Tibial nerve (tissue), 4 donors: ENCODE results near the gene NAT16. TPM values are rescaled to one million over a fixed set of nuclear protein-coding genes. Genes with fewer than 3 reads are reported as not detected.

ENCODE experiments used
- DNase-seq, 2 donors: peaks; one replicate each; pipeline ENCODE4 v3.0.0-alpha.2; 2019; ENCODE audit warnings: low spot score in 2 of 2
- H3K27ac ChIP-seq, 4 donors: fragments of 200-600 bp; sonication (generic) in 3 of 4; one replicate each; pipeline ENCODE4 v1.5.1; 2017 to 2019; ENCODE audit warnings: mild to moderate bottlenecking in 1 of 4
- H3K27me3 ChIP-seq, 2 donors: fragments of 200-600 bp; sonication (generic) in 1 of 2; one replicate each; pipeline versions ENCODE4 v1.5.1 to v1.6.0; 2017 to 2019
- H3K36me3 ChIP-seq, 3 donors: fragments of 200-600 bp; sonication (generic); one replicate each; pipeline ENCODE4 v1.5.1; 2018 to 2019
- H3K4me1 ChIP-seq, 4 donors: fragments of 200-600 bp; sonication (generic) in 3 of 4; one replicate each; pipeline ENCODE4 v1.5.1; 2017 to 2019
- H3K4me3 ChIP-seq, 4 donors: fragments of 200-600 bp; sonication (generic) in 3 of 4; one replicate each; pipeline ENCODE4 v1.5.1; 2017 to 2019; ENCODE audit warnings: mild to moderate bottlenecking in 1 of 4, moderate library complexity in 1 of 4
- H3K9me3 ChIP-seq, 4 donors: fragments of 200-600 bp; sonication (generic) in 3 of 4; one replicate each; pipeline ENCODE4 v1.5.1; 2017 to 2019
- EP300 ChIP-seq, 2 donors: sonication (generic); formaldehyde crosslinking; IDR thresholded peaks; one replicate each; pipeline ENCODE4 v1.6.1; 2017; ENCODE audit warnings: antibody characterized with exemption in 2 of 2, mild to moderate bottlenecking in 1 of 2
- POLR2A ChIP-seq, 2 donors: fragments of 450-650 bp; IDR thresholded peaks; one replicate each; pipeline ENCODE4 v1.6.1; 2017; ENCODE audit warnings: antibody characterized with exemption in 2 of 2, mild to moderate bottlenecking in 2 of 2, moderate library complexity in 2 of 2
- WGBS, 2 donors: methylation state at CpG; one replicate each; pipeline ENCODE4 v1.1.5; 2018; 5-methylcytosine and 5-hydroxymethylcytosine counted together
- total RNA-seq, 4 donors: library from RNA; depleted of rRNA; stranded (reverse); fragments of >200 nt; gene quantifications; one replicate each; pipeline ENCODE4 v1.1.0, GENCODE V29; 2016
- TF ChIP-seq, protein P1 (sequence below), 5 experiments: fragments of 200-600 bp in 3 of 5; fragments of 450-650 bp in 2 of 5; sonication (generic) in 3 of 5; IDR thresholded peaks; one replicate each; pipeline ENCODE4 v1.5.1; 2016 to 2019; ENCODE audit warnings: antibody characterized with exemption in 5 of 5, mild to moderate bottlenecking in 3 of 5, moderate library complexity in 2 of 5

Gene NAT16
- total RNA-seq, 4 donors from 2014 or later, result not detected

- peaks cover 3 to 53% (median 6%) of the 10 kb centered on the region in 3 donors for H3K36me3 ChIP-seq
- peaks cover 0 to 23% of the 10 kb centered on the region in 2 donors for H3K27me3 ChIP-seq
- peaks cover 0 to 16% (median 9%) of the 10 kb centered on the region in 4 donors for H3K4me1 ChIP-seq
- no peak for TF ChIP-seq EP300 (IDR thresholded peaks at IDR 0.05)
- TF ChIP-seq, protein P1, sequence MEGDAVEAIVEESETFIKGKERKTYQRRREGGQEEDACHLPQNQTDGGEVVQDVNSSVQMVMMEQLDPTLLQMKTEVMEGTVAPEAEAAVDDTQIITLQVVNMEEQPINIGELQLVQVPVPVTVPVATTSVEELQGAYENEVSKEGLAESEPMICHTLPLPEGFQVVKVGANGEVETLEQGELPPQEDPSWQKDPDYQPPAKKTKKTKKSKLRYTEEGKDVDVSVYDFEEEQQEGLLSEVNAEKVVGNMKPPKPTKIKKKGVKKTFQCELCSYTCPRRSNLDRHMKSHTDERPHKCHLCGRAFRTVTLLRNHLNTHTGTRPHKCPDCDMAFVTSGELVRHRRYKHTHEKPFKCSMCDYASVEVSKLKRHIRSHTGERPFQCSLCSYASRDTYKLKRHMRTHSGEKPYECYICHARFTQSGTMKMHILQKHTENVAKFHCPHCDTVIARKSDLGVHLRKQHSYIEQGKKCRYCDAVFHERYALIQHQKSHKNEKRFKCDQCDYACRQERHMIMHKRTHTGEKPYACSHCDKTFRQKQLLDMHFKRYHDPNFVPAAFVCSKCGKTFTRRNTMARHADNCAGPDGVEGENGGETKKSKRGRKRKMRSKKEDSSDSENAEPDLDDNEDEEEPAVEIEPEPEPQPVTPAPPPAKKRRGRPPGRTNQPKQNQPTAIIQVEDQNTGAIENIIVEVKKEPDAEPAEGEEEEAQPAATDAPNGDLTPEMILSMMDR (IDR thresholded peaks at IDR 0.05), result no peak
- TF ChIP-seq POLR2A (IDR thresholded peaks at IDR 0.05), result no peak
- no peaks in the 10 kb centered on the region for H3K9me3 ChIP-seq
- whole genome bisulfite sequencing, 2 donors, result 82 to 84% methylated on average over 14 of the region's 14 CpGs
- no peak overlapping the region for H3K4me3 ChIP-seq
- no peak for DNase-seq
- H3K27ac ChIP-seq, result no peak overlapping the region
Measured at GRCh38 chr7:101156866-101157589, 23.1 kb downstream of the NAT16 start.

DNA sequence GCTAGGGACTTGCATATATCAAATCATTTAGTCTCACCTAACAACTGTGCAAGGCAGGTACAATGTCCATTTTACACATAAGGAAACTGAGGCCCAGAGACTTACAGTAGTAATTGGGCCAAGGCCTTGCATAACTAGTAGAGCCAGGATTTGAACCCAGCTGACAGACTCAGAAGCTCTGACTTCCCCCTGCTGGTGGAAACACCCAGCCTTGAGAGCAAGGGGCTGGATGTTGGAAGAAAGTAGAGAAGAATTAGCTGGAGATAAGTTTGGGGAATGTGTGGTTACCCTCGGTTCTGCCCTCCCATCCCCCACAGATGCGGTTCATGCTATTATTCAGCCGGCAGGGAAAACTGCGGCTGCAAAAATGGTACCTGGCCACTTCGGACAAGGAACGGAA lies 23.8 kb downstream of the NAT16 start:
- H3K9me3 ChIP-seq, result no peaks in the 10 kb centered on the region
- no peak for DNase-seq
- no peak overlapping the region for H3K4me3 ChIP-seq
- peaks cover 3 to 49% (median 6%) of the 10 kb centered on the region in 3 donors for H3K36me3 ChIP-seq
- no peak overlapping the region for H3K27ac ChIP-seq
- TF ChIP-seq POLR2A (IDR thresholded peaks at IDR 0.05), result no peak
- TF ChIP-seq, protein P1 (IDR thresholded peaks at IDR 0.05), result no peak
- no peak for TF ChIP-seq EP300 (IDR thresholded peaks at IDR 0.05)
- WGBS, 2 donors, result 76 to 78% methylated on average over 6 of the region's 6 CpGs
- peaks cover 0 to 16% (median 9%) of the 10 kb centered on the region in 4 donors for H3K4me1 ChIP-seq
- H3K27me3 ChIP-seq, result peaks cover 0 to 16% of the 10 kb centered on the region in 2 donors

GRCh38 chr7:101155303-101155702 lies 24.8 kb downstream of the NAT16 start:
- Histone ChIP-seq H3K9me3 (no peaks in the 10 kb centered on the region), H3K4me3 (peak overlapping the region; percentile 53 to 80 (median 77)), H3K36me3 (peaks cover 2 to 39% (median 6%) of the 10 kb centered on the region in 3 donors), H3K27me3 (peaks cover 0 to 8% of the 10 kb centered on the region in 2 donors), H3K27ac (no peak overlapping the region), H3K4me1 (peaks cover 0 to 16% (median 9%) of the 10 kb centered on the region in 4 donors)
- DNase-seq, result no peak
- no peak for TF ChIP-seq POLR2A (IDR thresholded peaks at IDR 0.05)
- TF ChIP-seq EP300 (IDR thresholded peaks at IDR 0.05), result no peak
- TF ChIP-seq, protein P1 (IDR thresholded peaks at IDR 0.05), result no peak
- WGBS, 2 donors, result 61 to 62% methylated on average over 4 of the region's 4 CpGs

- Histone ChIP-seq H3K4me1 (peaks cover 0 to 16% (median 9%) of the 10 kb centered on the region in 4 donors), H3K27ac (peak overlapping the region in 2 of 4 donors; percentile 35 to 72), H3K4me3 (peak overlapping the region; percentile 53 to 80 (median 77)), H3K36me3 (peaks cover 0 to 33% (median 6%) of the 10 kb centered on the region in 3 donors), H3K27me3 (peaks cover 0 to 2% of the 10 kb centered on the region in 2 donors), H3K9me3 (no peaks in the 10 kb centered on the region)
- whole genome bisulfite sequencing, 2 donors, result 1 to 2% methylated on average over 19 to 28 of the region's 34 CpGs
- no peak for DNase-seq
- TF ChIP-seq, protein P1 (IDR thresholded peaks at IDR 0.05), result no peak
- no peak for TF ChIP-seq EP300 (IDR thresholded peaks at IDR 0.05)
- no peak for TF ChIP-seq POLR2A (IDR thresholded peaks at IDR 0.05)
Measured at GRCh38 chr7:101154693-101155102, 25.4 kb downstream of the NAT16 start.
